ENCODE data around the gene TARBP2.

- peak in 1 of 3 donors; percentile 17 for TF ChIP-seq CTCF (IDR thresholded peaks at IDR 0.05)
- TF ChIP-seq POLR2A (IDR thresholded peaks at IDR 0.05), result no peak
These were observed 37.2 kb downstream of the TARBP2 start for GRCh38 chr12:53538209-53538689.

Data from lower leg skin (tissue), 3 donors.